GM12801 (cell line): Measurements from ENCODE around the gene EEF1AKMT4.

Experiments used
- TF ChIP-seq, protein P1 (sequence below): IDR thresholded peaks from one replicate; pipeline ENCODE4 v1.5.1; 2011; ENCODE audit warnings: control low read depth; ENCODE audit not compliant: insufficient read length; ENCODE audit errors: extremely low read depth

The EEF1AKMT4 gene

DNA sequence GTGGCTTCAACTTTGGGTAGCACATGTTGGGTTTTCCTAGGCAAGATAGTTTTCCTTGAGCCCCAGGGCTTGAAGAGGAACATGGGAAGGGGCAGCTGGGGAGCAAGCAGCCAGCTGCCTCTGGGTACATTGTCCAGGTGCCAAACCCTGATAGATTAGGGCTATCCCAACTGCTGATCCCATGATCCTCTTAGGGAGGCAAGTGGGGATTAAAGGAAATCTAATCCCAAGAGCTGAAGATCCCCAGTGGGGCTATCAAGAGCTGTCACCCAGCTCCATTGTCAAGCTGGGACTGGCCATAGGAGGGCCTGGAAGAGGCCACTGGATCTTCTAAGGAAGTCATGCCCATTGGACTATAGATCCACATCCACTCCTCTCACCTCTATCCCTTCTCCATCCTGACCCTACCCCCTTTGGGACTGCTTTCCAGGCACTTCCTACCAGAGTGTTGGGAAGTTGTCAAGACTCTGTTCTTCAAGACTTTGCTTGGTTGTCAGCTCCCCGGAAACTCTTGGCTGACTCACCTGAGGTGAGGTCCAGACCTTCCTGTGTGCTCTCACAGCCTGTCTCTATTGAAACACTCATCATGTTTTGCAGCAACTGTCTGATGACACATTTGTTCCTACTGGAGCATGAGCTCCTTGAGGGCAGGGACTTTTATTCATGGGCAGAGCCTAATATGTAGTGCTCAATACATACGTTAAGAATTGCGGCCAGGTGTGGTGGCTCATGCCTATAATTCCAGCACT, 6.0 kb downstream of the EEF1AKMT4 start:
- TF ChIP-seq, protein P1, sequence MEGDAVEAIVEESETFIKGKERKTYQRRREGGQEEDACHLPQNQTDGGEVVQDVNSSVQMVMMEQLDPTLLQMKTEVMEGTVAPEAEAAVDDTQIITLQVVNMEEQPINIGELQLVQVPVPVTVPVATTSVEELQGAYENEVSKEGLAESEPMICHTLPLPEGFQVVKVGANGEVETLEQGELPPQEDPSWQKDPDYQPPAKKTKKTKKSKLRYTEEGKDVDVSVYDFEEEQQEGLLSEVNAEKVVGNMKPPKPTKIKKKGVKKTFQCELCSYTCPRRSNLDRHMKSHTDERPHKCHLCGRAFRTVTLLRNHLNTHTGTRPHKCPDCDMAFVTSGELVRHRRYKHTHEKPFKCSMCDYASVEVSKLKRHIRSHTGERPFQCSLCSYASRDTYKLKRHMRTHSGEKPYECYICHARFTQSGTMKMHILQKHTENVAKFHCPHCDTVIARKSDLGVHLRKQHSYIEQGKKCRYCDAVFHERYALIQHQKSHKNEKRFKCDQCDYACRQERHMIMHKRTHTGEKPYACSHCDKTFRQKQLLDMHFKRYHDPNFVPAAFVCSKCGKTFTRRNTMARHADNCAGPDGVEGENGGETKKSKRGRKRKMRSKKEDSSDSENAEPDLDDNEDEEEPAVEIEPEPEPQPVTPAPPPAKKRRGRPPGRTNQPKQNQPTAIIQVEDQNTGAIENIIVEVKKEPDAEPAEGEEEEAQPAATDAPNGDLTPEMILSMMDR = no peak

DNA sequence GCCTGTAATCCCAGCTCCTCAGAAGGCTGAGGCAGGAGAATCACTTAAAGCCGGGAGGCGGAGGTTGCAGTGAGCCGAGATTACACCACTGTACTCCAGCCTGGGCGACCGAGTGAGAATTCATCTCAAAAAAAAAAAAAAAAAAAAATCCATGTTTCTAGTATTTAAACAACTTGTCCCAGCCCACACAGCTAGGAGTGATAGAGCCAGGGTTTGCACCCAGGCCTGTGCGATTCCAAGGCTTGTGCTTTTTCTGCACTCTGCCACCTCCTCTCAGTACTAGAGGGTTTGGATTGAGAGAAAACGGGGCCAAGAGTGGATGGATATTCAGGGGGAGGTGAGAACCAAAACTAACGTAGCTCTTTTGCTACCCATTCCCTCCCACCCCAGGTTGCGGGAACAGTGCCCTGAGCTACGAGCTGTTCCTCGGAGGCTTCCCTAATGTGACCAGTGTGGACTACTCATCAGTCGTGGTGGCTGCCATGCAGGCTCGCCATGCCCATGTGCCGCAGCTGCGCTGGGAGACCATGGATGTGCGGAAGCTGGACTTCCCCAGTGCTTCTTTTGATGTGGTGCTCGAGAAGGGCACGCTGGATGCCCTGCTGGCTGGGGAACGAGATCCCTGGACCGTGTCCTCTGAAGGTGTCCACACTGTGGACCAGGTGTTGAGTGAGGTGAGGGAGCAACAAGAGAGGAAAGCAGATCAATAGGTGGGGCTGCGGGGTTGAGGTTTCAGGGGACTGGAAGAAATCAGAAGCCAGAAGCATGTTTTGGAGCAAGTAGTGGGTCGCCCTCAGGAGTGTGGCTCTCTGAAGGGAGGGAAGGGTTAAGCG, 7.8 kb downstream of the EEF1AKMT4 start:
- TF ChIP-seq, protein P1 = no peak

DNA sequence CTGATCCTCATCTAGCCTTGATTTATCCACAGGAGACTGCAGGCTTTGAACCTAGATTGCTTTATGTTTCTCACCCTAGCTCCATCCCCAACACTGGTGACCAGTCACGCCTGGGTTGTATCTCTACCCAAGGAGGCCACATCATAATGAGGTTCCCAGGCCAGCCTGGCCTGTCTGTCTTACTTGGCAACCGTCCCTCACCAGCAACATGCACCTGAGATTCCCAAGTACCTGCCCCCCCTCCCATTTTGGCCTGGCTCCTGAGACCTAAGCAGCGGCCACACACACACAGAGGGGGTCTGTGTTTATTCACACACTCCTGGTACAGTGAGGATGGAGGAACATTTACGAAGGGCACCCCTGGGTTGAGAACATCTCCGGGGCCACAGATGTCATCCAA, 9.5 kb downstream of the EEF1AKMT4 start:
- TF ChIP-seq, protein P1 = no peak

DNA sequence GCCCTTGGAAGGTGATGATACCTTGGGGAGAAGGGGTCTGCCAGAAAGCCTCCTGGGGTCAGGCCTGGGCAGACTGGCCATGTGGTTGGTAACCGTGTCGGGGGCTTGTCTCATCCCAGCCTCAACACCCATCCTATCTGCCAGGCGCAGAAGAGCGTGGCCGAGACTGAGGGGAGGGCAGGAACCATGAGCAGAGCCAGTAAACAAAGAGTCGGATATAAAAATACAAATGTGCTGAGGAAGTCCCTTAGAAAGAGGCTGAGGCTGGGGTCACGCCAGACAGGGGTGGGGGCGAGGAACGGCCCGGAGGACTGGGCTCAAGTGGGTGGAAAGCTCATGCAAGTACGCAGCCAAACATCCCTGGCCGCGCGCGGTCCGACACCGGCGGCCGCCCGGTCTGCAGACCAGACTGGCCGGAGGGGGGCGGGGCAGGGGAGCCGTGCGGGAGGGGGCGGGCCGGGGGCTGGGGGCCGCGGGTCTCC, 10.0 kb downstream of the EEF1AKMT4 start:
- TF ChIP-seq, protein P1 = no peak

DNA sequence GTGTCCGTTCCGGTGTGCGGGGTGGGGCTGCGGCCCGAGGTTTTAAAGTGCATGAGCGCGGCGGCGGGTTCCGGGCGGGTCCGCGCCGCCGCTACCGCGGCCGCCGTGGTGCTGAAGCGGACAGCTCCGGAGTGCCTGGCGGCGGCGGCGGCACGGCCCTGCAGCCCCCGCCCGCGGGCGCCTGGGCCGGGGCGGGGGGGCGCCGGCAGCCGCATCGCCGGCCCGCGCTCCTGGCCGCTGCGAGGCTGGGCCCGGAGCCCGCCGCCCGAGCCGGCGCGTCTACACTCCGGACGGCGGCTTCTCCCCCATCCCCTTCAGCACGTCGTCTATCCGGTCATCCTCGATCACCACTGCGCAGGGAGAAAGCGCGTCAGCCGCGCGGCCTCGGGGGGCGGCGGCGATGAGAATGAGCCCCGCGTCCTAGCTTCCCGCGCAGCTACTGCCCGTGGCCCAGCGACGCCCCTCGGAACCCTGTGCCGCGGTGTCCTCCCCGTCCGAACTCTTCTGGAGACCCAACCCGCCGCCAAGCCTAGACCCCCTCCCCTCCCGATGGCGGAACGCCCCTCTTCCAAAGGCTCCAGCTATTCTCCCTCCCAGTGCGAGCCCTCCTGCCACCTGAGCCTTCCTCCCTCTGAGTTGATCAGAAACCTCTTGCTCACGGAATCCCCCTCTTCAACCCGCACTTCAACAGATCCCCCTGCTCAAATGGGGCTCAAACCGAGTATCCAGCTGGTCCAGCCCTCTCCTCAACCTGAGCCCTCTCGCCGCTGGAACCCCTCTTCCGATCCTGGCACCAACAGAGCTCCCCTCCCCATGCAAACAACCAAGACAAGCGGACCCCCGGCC, 10.6 kb downstream of the EEF1AKMT4 start:
- TF ChIP-seq, protein P1 = no peak

DNA sequence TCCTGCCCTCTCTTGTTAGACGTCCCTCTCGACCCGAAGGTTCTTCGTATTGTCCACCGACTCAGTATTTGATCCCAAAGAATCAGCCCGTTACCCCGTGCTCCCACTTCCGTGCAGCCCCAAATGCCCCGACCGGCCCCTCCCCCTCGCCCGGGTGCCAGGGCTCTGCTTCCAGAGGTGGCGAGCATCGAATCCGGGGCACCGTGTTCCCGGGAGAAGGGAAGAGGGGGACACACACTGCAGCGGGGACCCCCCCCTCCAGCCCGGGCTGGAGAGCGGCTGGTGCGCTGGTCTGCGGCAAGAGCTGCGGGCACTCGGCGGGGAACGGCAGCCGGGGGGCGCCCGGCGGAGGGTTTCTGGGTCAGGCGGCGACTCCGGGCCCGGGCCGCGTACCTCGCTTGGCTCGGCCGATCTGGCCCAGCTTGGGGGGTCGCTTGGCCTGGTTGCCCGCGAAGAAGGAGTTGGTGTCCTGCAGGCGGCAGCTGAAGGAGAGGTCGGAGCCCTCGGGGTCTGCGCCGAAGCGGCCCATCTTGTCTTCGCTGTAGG, 11.3 kb downstream of the EEF1AKMT4 start:
- TF ChIP-seq, protein P1 = no peak
